ENCODE data around the gene ITGAD. TPM values are rescaled to one million over a fixed set of nuclear protein-coding genes. Genes with fewer than 3 reads are reported as not detected.

The ITGAD gene
- total and polyA plus RNA-seq, 2 of the 8 experiments (the other 6 are each of a cell fraction or from before 2014, with no cell fraction given) = 0.06 TPM; not detected in 1

DNA sequence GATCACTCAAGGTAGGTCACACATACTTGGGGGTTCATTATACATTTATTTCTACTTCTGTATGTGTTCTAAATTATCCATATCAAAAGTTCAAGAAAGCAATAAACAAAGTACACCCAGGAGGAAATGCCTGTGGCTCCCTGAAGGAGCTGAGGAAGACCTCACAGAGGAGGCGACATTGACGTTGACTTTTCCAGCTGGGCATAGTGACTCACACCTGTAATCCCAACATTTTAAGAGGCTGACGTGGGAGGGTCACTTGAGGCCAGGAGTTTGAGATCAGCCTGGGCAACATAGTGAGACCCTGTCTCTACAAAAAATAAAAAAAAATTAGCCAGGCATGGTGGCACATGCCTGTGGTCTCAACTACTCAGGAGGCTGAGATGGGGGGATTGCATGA is 16.3 kb downstream of the ITGAD start:
- CTCF ChIA-PET (ENCODE audit: partially characterized antibody) = no interaction called here
- H3K79me2 ChIP-seq (ENCODE audit: control insufficient read depth in 1 of 2, insufficient read depth in 2 of 2, low read length in 2 of 2) = no peaks in the 10 kb centered on the region
- no peak overlapping the region for H2BK12ac ChIP-seq (ENCODE audit: low read depth, low read length)
- H3K4ac ChIP-seq (replicated peaks; ENCODE audit: insufficient read length, low read depth, low read length) = no peak overlapping the region
- no peak overlapping the region for H2BK15ac ChIP-seq (ENCODE audit: low read length)
- no peaks in the 10 kb centered on the region for H3K79me1 ChIP-seq (ENCODE audit: low read depth, low read length)
- no peak overlapping the region for H3K4me2 ChIP-seq (ENCODE audit: insufficient read depth in 1 of 2, low read depth in 2 of 2, low read length in 2 of 2)
- no peak overlapping the region for H3K18ac ChIP-seq (ENCODE audit: extremely low read depth, low read length)
- no peak overlapping the region for H4K91ac ChIP-seq (replicated peaks; ENCODE audit: insufficient read length, low read length)
- H3K4me3 ChIP-seq (ENCODE audit: extremely low read depth in 1 of 4, insufficient read depth in 2 of 4, low read depth in 3 of 4, low read length in 4 of 4) = no peak overlapping the region
- H4K20me1 ChIP-seq (replicated peaks in 1 of 2; ENCODE audit: control insufficient read depth in 1 of 2, insufficient read depth in 2 of 2, low read length in 2 of 2) = no peaks in the 10 kb centered on the region
- H3K36me3 ChIP-seq (ENCODE audit: control insufficient read depth in 2 of 4, insufficient read depth in 4 of 4, low read length in 3 of 4) = no peaks in the 10 kb centered on the region
- peaks cover 2% of the 10 kb centered on the region; the same call in 1 of the 2 replicates for H3K23me2 ChIP-seq (ENCODE audit: low read depth, low read length)
- no peak overlapping the region for H2AK5ac ChIP-seq (ENCODE audit: low read depth, low read length)
- H3K23ac ChIP-seq (ENCODE audit: insufficient read length) = no peak overlapping the region
- H3K14ac ChIP-seq (ENCODE audit: insufficient read length) = no peak overlapping the region
- no peak overlapping the region for H2AFZ ChIP-seq (ENCODE audit: low read length)
- POLR2A ChIA-PET (ENCODE audit: partially characterized antibody) = no interaction called here
- H2BK20ac ChIP-seq (ENCODE audit: low read length) = no peak overlapping the region
- no peaks in the 10 kb centered on the region for H3K27me3 ChIP-seq (replicated peaks in 1 of 4; ENCODE audit: control insufficient read depth in 3 of 4, extremely low read depth in 1 of 4, insufficient read depth in 3 of 4, low read length in 3 of 4)
- H3K56ac ChIP-seq (replicated peaks; ENCODE audit: insufficient read length, low read depth, low read length) = no peak overlapping the region
- H4K5ac ChIP-seq (ENCODE audit: insufficient read length, low read depth, low read length) = no peak overlapping the region
- H2BK5ac ChIP-seq (ENCODE audit: low read depth, low read length) = no peak overlapping the region
- no peak overlapping the region for H2BK120ac ChIP-seq (replicated peaks; ENCODE audit: low read depth, low read length)
- no peaks in the 10 kb centered on the region for H3K4me1 ChIP-seq (replicated peaks in 1 of 4; ENCODE audit: control insufficient read depth in 3 of 4, insufficient read depth in 4 of 4, low read length in 3 of 4)
- WGBS, 2 experiments (ENCODE audit: extremely low coverage in 1 of 2, insufficient coverage in 1 of 2, insufficient read length in 1 of 2, insufficient replicate concordance in 2 of 2, low coverage in 1 of 2, low lambda C conversion rate in 2 of 2, missing lambda C conversion rate in 1 of 2) = 97% methylated on average over 3 of the region's 3 CpGs; no CpG with 5 or more reads in 1 of the 2 experiments
- H3K27ac ChIP-seq (ENCODE audit: low read depth, low read length) = no peak overlapping the region
- DNase-seq (ENCODE audit: low read depth in 1 of 2, low spot score in 2 of 2) (no peak), FAIRE-seq (no peak)
- no peaks in the 10 kb centered on the region for H3K9me3 ChIP-seq (ENCODE audit: insufficient read depth in 2 of 2, low read depth in 1 of 2, low read length in 1 of 2)
- no peak overlapping the region for H3K9ac ChIP-seq (replicated peaks in 1 of 4; ENCODE audit: extremely low read depth in 1 of 4, low read depth in 3 of 4, low read length in 3 of 4)
- no peak overlapping the region for H4K8ac ChIP-seq (ENCODE audit: extremely low read depth, insufficient read depth, low read length)
- TF ChIP-seq SP4 (IDR thresholded peaks at IDR 0.05; ENCODE audit: low read length) = no peak
- no peak for TF ChIP-seq ZNF274 (IDR thresholded peaks at IDR 0.05; ENCODE audit: borderline replicate concordance, extremely low read depth, low read length)
- no peak for TF ChIP-seq BCL11A (IDR thresholded peaks at IDR 0.05; ENCODE audit: low read depth in 2 of 2, low read length in 2 of 2)
- no peak for TF ChIP-seq HDAC2 (IDR thresholded peaks at IDR 0.05; ENCODE audit: borderline replicate concordance in 1 of 2, low read depth in 2 of 2, low read length in 2 of 2)
- TF ChIP-seq, protein P1, sequence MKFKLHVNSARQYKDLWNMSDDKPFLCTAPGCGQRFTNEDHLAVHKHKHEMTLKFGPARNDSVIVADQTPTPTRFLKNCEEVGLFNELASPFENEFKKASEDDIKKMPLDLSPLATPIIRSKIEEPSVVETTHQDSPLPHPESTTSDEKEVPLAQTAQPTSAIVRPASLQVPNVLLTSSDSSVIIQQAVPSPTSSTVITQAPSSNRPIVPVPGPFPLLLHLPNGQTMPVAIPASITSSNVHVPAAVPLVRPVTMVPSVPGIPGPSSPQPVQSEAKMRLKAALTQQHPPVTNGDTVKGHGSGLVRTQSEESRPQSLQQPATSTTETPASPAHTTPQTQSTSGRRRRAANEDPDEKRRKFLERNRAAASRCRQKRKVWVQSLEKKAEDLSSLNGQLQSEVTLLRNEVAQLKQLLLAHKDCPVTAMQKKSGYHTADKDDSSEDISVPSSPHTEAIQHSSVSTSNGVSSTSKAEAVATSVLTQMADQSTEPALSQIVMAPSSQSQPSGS (IDR thresholded peaks at IDR 0.05; ENCODE audit: low read length) = no peak
- no peak for TF ChIP-seq SIRT6 (IDR thresholded peaks at IDR 0.05; ENCODE audit: low read length)
- no peak for TF ChIP-seq FOSL1 (IDR thresholded peaks at IDR 0.05; ENCODE audit: insufficient read depth, low read depth, low read length)
- no peak for TF ChIP-seq NANOG (IDR thresholded peaks at IDR 0.05; ENCODE audit: insufficient read depth, low read depth, low read length, poor library complexity, severe bottlenecking)
- TF ChIP-seq CHD1 (IDR thresholded peaks at IDR 0.05; ENCODE audit: low read depth, low read length) = no peak
- TF ChIP-seq SAP30 (IDR thresholded peaks at IDR 0.05; ENCODE audit: insufficient read depth, insufficient replicate concordance, low read length) = no peak
- TF ChIP-seq BACH1 (IDR thresholded peaks at IDR 0.05; ENCODE audit: low read length) = no peak
- no peak for TF ChIP-seq JUND (IDR thresholded peaks at IDR 0.05; ENCODE audit: low read length)

Data from H1 (cell line).